DOHH2 (cell line): Measurements from ENCODE around the gene SLC22A2.

Experiments used
- H3F3A ChIP-seq: fragments of 200-600 bp; sonication (generic), shearing (Covaris generic); 2 replicates; pipeline ENCODE4 v1.6.0; 2016; ENCODE audit warnings: antibody characterized with exemption, mild to moderate bottlenecking; ENCODE audit not compliant: control insufficient read depth, insufficient read depth
- H3K27ac ChIP-seq: fragments of 200-600 bp; sonication (generic); 2 replicates; pipeline ENCODE4 v1.5.1; 2014; ENCODE audit warnings: low read depth, mild to moderate bottlenecking, low read length, moderate library complexity
- H3K27me3 ChIP-seq: fragments of 200-600 bp; sonication (generic); 2 replicates; pipeline ENCODE4 v1.6.1; 2014; ENCODE audit warnings: mild to moderate bottlenecking, low read length, mixed read lengths; ENCODE audit not compliant: control insufficient read depth
- H3K36me3 ChIP-seq: fragments of 200-600 bp; sonication (generic); 2 replicates; pipeline ENCODE4 v1.6.1; 2014; ENCODE audit warnings: mild to moderate bottlenecking, low read length, moderate library complexity, mixed read lengths; ENCODE audit not compliant: control insufficient read depth
- H3K4me1 ChIP-seq: fragments of 200-600 bp; sonication (generic); 2 replicates; pipeline ENCODE4 v1.6.1; 2014; ENCODE audit warnings: mild to moderate bottlenecking, low read length, mixed read lengths; ENCODE audit not compliant: control insufficient read depth
- H3K4me2 ChIP-seq: fragments of 200-600 bp; sonication (generic); 2 replicates; pipeline ENCODE4 v1.6.0; 2014; ENCODE audit warnings: mild to moderate bottlenecking, low read length, moderate library complexity
- H3K4me3 ChIP-seq: fragments of 200-600 bp; sonication (generic); 2 replicates; pipeline ENCODE4 v1.5.1; 2014; ENCODE audit warnings: mild to moderate bottlenecking, low read length, mixed read lengths
- H3K79me2 ChIP-seq: fragments of 200-600 bp; sonication (generic); 2 replicates; pipeline ENCODE4 v1.6.1; 2014; ENCODE audit warnings: mild to moderate bottlenecking, low read length, mixed read lengths; ENCODE audit not compliant: control insufficient read depth
- H3K9me2 ChIP-seq: fragments of 200-600 bp; sonication (generic); replicated peaks from 2 replicates; pipeline ENCODE4 v1.6.1; 2014; ENCODE audit warnings: mild to moderate bottlenecking, low read length, mixed read lengths; ENCODE audit not compliant: control insufficient read depth
- H3K9me3 ChIP-seq: fragments of 200-600 bp; sonication (generic); 2 replicates; pipeline ENCODE4 v1.6.1; 2014; ENCODE audit warnings: antibody characterized with exemption, low read length, mixed read lengths; ENCODE audit not compliant: control insufficient read depth, insufficient read depth
- H4K20me1 ChIP-seq: fragments of 200-600 bp; sonication (generic); 2 replicates; pipeline ENCODE4 v1.6.0; 2014; ENCODE audit warnings: low read depth, mild to moderate bottlenecking, antibody characterized with exemption, low read length, moderate library complexity; ENCODE audit not compliant: control insufficient read depth, insufficient read depth
- CTCF ChIP-seq: fragments of 200-600 bp; sonication (generic); IDR thresholded peaks from one replicate; pipeline ENCODE4 v1.5.1; 2014; ENCODE audit warnings: antibody characterized with exemption, mild to moderate bottlenecking, low read depth, low read length; ENCODE audit not compliant: poor library complexity, severe bottlenecking
- EZH2phosphoT487 ChIP-seq: fragments of 200-600 bp; sonication (generic); IDR thresholded peaks from 2 replicates; pipeline ENCODE4 v1.6.1; 2017; ENCODE audit warnings: borderline replicate concordance, mild to moderate bottlenecking, antibody characterized with exemption, low read length, moderate library complexity, mixed read lengths

The SLC22A2 gene

GRCh38 chr6:160198606-160199211 is 59.9 kb downstream of the SLC22A2 start:
- Histone ChIP-seq H3F3A (no peaks in the 10 kb centered on the region), H3K4me2 (no peak overlapping the region), H3K9me2 (no peaks in the 10 kb centered on the region), H3K36me3 (no peaks in the 10 kb centered on the region), H4K20me1 (no peaks in the 10 kb centered on the region), H3K27ac (no peak overlapping the region), H3K4me3 (no peak overlapping the region), H3K4me1 (no peaks in the 10 kb centered on the region), H3K9me3 (peaks cover 5% of the 10 kb centered on the region; the same call in 1 of the 2 replicates), H3K27me3 (no peaks in the 10 kb centered on the region), H3K79me2 (no peaks in the 10 kb centered on the region)
- TF ChIP-seq EZH2phosphoT487 (no peak), CTCF (no peak)

GRCh38 chr6:160197662-160198061 is 61.0 kb downstream of the SLC22A2 start:
- H3K4me2 ChIP-seq, result no peak overlapping the region
- no peaks in the 10 kb centered on the region for H3K4me1 ChIP-seq
- H3K79me2 ChIP-seq, result no peaks in the 10 kb centered on the region
- no peaks in the 10 kb centered on the region for H3K27me3 ChIP-seq
- no peak overlapping the region for H3K4me3 ChIP-seq
- no peak overlapping the region for H3K27ac ChIP-seq
- peaks cover 5% of the 10 kb centered on the region; the same call in 1 of the 2 replicates for H3K9me3 ChIP-seq
- no peak for TF ChIP-seq CTCF
- TF ChIP-seq EZH2phosphoT487, result no peak
- no peaks in the 10 kb centered on the region for H3K36me3 ChIP-seq
- no peaks in the 10 kb centered on the region for H3F3A ChIP-seq
- no peaks in the 10 kb centered on the region for H4K20me1 ChIP-seq
- no peaks in the 10 kb centered on the region for H3K9me2 ChIP-seq

- no peak for TF ChIP-seq CTCF
- no peak for TF ChIP-seq EZH2phosphoT487
- Histone ChIP-seq H3K27me3 (no peaks in the 10 kb centered on the region), H3K4me3 (no peak overlapping the region), H3K4me1 (no peaks in the 10 kb centered on the region), H3K4me2 (no peak overlapping the region), H3K79me2 (no peaks in the 10 kb centered on the region), H4K20me1 (no peaks in the 10 kb centered on the region), H3F3A (no peaks in the 10 kb centered on the region), H3K9me2 (no peaks in the 10 kb centered on the region), H3K36me3 (no peaks in the 10 kb centered on the region), H3K27ac (no peak overlapping the region), H3K9me3 (peaks cover 14% of the 10 kb centered on the region; the same call in 1 of the 2 replicates)
Measured at GRCh38 chr6:160194808-160195207, 63.8 kb downstream of the SLC22A2 start.
